SK-N-SH treated with all-trans-retinoic acid at 6 μM for 48 hours (cell line): ENCODE results near the gene L3MBTL1.

Experiments
- ATAC-seq: fragments of 200-7000 bp; cut with Tn5 transposase; 3 replicates; pipeline ENCODE4 v1.9.1; 2020; ENCODE audit warnings: mild to moderate bottlenecking, moderate library complexity
- ARNTL ChIP-seq: fragments of 450-650 bp; formaldehyde crosslinking; IDR thresholded peaks from 2 replicates; pipeline ENCODE4 v1.5.0; 2020; ENCODE audit warnings: low read depth, mild to moderate bottlenecking, moderate library complexity, borderline replicate concordance
- BACH2 ChIP-seq: fragments of 250-450 bp; sonication (Bioruptor Pico); IDR thresholded peaks from 2 replicates; pipeline ENCODE4 v1.9.0; 2021; ENCODE audit warnings: mild to moderate bottlenecking, borderline replicate concordance
- CREB5 ChIP-seq: fragments of 250-450 bp; sonication (Bioruptor Pico); IDR thresholded peaks from 2 replicates; pipeline ENCODE4 v1.5.1; 2020; ENCODE audit warnings: low read depth, mild to moderate bottlenecking, moderate library complexity
- CSDC2 ChIP-seq: fragments of 250-450 bp; sonication (Bioruptor Pico); IDR thresholded peaks from 2 replicates; pipeline ENCODE4 v1.5.0; 2020; ENCODE audit warnings: mild to moderate bottlenecking, moderate library complexity
- CSRNP3 ChIP-seq: fragments of 250-450 bp; sonication (Bioruptor Pico); IDR thresholded peaks from 2 replicates; pipeline ENCODE4 v1.5.1; 2021; ENCODE audit warnings: mild to moderate bottlenecking, moderate library complexity
- ESRRG ChIP-seq: fragments of 250-450 bp; sonication (Bioruptor Pico); IDR thresholded peaks from 2 replicates; pipeline ENCODE4 v1.6.1; 2021; ENCODE audit warnings: mild to moderate bottlenecking
- GLIS3 ChIP-seq: fragments of 250-450 bp; sonication (Bioruptor Pico); IDR thresholded peaks from 2 replicates; pipeline ENCODE4 v1.5.0; 2020; ENCODE audit warnings: mild to moderate bottlenecking, moderate library complexity
- ISL1 ChIP-seq: fragments of 250-450 bp; sonication (Bioruptor Pico); IDR thresholded peaks from 2 replicates; pipeline ENCODE4 v2.1.2; 2022; ENCODE audit warnings: mild to moderate bottlenecking, moderate library complexity
- OSR1 ChIP-seq: fragments of 250-450 bp; sonication (Bioruptor Pico); IDR thresholded peaks from 2 replicates; pipeline ENCODE4 v1.8.0; 2022; ENCODE audit warnings: moderate library complexity, mild to moderate bottlenecking, inconsistent platforms
- PATZ1 ChIP-seq: fragments of 250-450 bp; sonication (Bioruptor Pico); IDR thresholded peaks from 2 replicates; pipeline ENCODE4 v1.8.0; 2020; ENCODE audit warnings: mild to moderate bottlenecking, moderate library complexity, borderline replicate concordance
- POU6F1 ChIP-seq: fragments of 250-450 bp; sonication (Bioruptor Pico); IDR thresholded peaks from 2 replicates; pipeline ENCODE4 v1.8.0; 2021; ENCODE audit warnings: low read depth, mild to moderate bottlenecking, moderate library complexity, borderline replicate concordance
- PPARA ChIP-seq: fragments of 250-450 bp; sonication (Bioruptor Pico); IDR thresholded peaks from 2 replicates; pipeline ENCODE4 v1.5.0; 2020; ENCODE audit warnings: mild to moderate bottlenecking, borderline replicate concordance
- RARB ChIP-seq: fragments of 250-450 bp; sonication (Bioruptor Pico); IDR thresholded peaks from 2 replicates; pipeline ENCODE4 v1.8.0; 2021; ENCODE audit warnings: mild to moderate bottlenecking, moderate library complexity
- SNAI2 ChIP-seq: fragments of 250-450 bp; sonication (Bioruptor Pico); IDR thresholded peaks from 2 replicates; pipeline ENCODE4 v1.5.0; 2020; ENCODE audit warnings: mild to moderate bottlenecking, moderate library complexity
- TCF4 ChIP-seq: fragments of 250-450 bp; sonication (Bioruptor Pico); IDR thresholded peaks from 2 replicates; pipeline ENCODE4 v1.8.0; 2021; ENCODE audit warnings: mild to moderate bottlenecking, moderate library complexity, borderline replicate concordance
- TSHZ2 ChIP-seq: fragments of 250-450 bp; sonication (Bioruptor Pico); IDR thresholded peaks from 2 replicates; pipeline ENCODE4 v1.5.0; 2020; ENCODE audit warnings: mild to moderate bottlenecking, moderate library complexity
- ZC3H10 ChIP-seq: fragments of 250-450 bp; sonication (Bioruptor Pico); IDR thresholded peaks from 2 replicates; pipeline ENCODE4 v1.5.1; 2021; ENCODE audit warnings: mild to moderate bottlenecking, moderate library complexity
- ZFP3 ChIP-seq: fragments of 250-450 bp; sonication (Bioruptor Pico); IDR thresholded peaks from 2 replicates; pipeline ENCODE4 v1.5.0; 2020; ENCODE audit warnings: mild to moderate bottlenecking, moderate library complexity
- ZFP30 ChIP-seq: fragments of 450-650 bp; formaldehyde crosslinking; IDR thresholded peaks from 2 replicates; pipeline ENCODE4 v1.5.0; 2022; ENCODE audit warnings: mild to moderate bottlenecking, moderate library complexity
- ZNF565 ChIP-seq: fragments of 450-650 bp; formaldehyde crosslinking; conservative IDR thresholded peaks from 2 replicates; pipeline ENCODE4 v1.5.0; 2020; ENCODE audit warnings: low read depth, mild to moderate bottlenecking, moderate library complexity

Gene L3MBTL1

GRCh38 chr20:43560974-43561373 lies 53.5 kb downstream of the L3MBTL1 start:
- TF ChIP-seq ZFP30 (no peak), ISL1 (CRISPR knock-in tag) (no peak), PATZ1 (no peak), CREB5 (CRISPR knock-in tag) (no peak), CSDC2 (CRISPR knock-in tag) (no peak), TCF4 (CRISPR knock-in tag) (no peak), CSRNP3 (CRISPR knock-in tag) (no peak), RARB (CRISPR knock-in tag) (no peak), GLIS3 (no peak)
- ATAC-seq: no peak

GRCh38 chr20:43563429-43563828 lies 55.9 kb downstream of the L3MBTL1 start:
- no peak for TF ChIP-seq ZFP3 (CRISPR knock-in tag)
- no peak for TF ChIP-seq SNAI2 (CRISPR knock-in tag)
- no peak for TF ChIP-seq TCF4 (CRISPR knock-in tag)
- no peak for TF ChIP-seq ZC3H10 (CRISPR knock-in tag)
- TF ChIP-seq ARNTL (CRISPR knock-in tag): no peak
- TF ChIP-seq ESRRG: no peak
- no peak for TF ChIP-seq BACH2
- TF ChIP-seq CSDC2 (CRISPR knock-in tag): no peak
- no peak for TF ChIP-seq GLIS3
- TF ChIP-seq CSRNP3 (CRISPR knock-in tag): no peak
- TF ChIP-seq POU6F1 (CRISPR knock-in tag): no peak
- no peak for TF ChIP-seq OSR1
- TF ChIP-seq TSHZ2 (CRISPR knock-in tag): no peak
- TF ChIP-seq PPARA (CRISPR knock-in tag): no peak
- no peak for TF ChIP-seq ZNF565
- TF ChIP-seq RARB (CRISPR knock-in tag): no peak
- no peak for TF ChIP-seq ISL1 (CRISPR knock-in tag)
- peak; percentile 40; the same call in 1 of the 3 replicates for ATAC-seq

- no peak for ATAC-seq
- no peak for TF ChIP-seq ISL1 (CRISPR knock-in tag)
- no peak for TF ChIP-seq CREB5 (CRISPR knock-in tag)
- TF ChIP-seq TSHZ2 (CRISPR knock-in tag): no peak
- no peak for TF ChIP-seq CSRNP3 (CRISPR knock-in tag)
- TF ChIP-seq SNAI2 (CRISPR knock-in tag): no peak
- no peak for TF ChIP-seq ZFP3 (CRISPR knock-in tag)
These were observed 56.5 kb downstream of the L3MBTL1 start for GRCh38 chr20:43563991-43564390.
